Measurements from ENCODE around the gene CALB2.

DNA sequence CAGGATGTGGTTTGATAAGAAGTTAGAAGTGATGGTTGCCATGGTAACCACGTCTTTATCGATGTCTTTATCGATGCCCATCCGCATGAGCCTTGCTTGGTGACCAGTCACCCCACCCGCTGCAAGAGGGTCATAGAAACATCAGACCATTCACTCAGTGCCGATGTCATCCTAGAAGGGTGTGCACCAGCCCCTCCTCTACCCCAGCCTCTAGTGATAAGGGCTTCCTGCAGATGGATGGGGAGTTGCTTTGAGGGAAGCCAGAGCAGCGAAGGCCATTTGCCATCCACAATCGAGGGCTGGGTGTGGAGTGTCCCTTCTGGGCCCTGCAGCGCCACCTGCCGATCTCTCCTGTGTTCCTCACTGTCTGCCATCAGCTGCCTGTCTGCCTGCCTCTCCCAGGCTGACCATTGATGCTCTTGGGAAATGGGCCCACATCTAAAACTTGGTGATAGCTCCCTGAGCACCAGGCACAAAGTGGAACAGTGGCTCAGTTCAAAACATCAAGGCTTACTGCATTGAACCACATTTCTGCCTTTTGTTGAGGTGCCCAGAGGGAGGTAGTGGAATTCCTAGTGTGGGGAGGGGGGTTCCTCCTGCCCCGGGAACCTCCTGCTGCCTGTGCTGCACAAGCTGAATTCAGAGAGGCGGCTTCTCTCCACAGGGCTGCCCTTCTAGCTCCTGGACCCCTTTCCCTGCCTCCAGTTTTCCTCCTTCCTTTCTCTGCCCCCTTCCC is 8.9 kb downstream of the CALB2 start:
- TF ChIP-seq RNF2 (IDR thresholded peaks at IDR 0.05; ENCODE audit: borderline replicate concordance, low read depth): no peak
- TF ChIP-seq, protein P1, sequence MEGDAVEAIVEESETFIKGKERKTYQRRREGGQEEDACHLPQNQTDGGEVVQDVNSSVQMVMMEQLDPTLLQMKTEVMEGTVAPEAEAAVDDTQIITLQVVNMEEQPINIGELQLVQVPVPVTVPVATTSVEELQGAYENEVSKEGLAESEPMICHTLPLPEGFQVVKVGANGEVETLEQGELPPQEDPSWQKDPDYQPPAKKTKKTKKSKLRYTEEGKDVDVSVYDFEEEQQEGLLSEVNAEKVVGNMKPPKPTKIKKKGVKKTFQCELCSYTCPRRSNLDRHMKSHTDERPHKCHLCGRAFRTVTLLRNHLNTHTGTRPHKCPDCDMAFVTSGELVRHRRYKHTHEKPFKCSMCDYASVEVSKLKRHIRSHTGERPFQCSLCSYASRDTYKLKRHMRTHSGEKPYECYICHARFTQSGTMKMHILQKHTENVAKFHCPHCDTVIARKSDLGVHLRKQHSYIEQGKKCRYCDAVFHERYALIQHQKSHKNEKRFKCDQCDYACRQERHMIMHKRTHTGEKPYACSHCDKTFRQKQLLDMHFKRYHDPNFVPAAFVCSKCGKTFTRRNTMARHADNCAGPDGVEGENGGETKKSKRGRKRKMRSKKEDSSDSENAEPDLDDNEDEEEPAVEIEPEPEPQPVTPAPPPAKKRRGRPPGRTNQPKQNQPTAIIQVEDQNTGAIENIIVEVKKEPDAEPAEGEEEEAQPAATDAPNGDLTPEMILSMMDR (IDR thresholded peaks at IDR 0.05): peak; percentile 59
- TF ChIP-seq PHF8 (IDR thresholded peaks at IDR 0.05; ENCODE audit: borderline replicate concordance, low read depth): no peak
- no peak for TF ChIP-seq MAZ (IDR thresholded peaks at IDR 0.05; ENCODE audit: borderline replicate concordance, low read depth, low read length)
- TF ChIP-seq, protein P2, sequence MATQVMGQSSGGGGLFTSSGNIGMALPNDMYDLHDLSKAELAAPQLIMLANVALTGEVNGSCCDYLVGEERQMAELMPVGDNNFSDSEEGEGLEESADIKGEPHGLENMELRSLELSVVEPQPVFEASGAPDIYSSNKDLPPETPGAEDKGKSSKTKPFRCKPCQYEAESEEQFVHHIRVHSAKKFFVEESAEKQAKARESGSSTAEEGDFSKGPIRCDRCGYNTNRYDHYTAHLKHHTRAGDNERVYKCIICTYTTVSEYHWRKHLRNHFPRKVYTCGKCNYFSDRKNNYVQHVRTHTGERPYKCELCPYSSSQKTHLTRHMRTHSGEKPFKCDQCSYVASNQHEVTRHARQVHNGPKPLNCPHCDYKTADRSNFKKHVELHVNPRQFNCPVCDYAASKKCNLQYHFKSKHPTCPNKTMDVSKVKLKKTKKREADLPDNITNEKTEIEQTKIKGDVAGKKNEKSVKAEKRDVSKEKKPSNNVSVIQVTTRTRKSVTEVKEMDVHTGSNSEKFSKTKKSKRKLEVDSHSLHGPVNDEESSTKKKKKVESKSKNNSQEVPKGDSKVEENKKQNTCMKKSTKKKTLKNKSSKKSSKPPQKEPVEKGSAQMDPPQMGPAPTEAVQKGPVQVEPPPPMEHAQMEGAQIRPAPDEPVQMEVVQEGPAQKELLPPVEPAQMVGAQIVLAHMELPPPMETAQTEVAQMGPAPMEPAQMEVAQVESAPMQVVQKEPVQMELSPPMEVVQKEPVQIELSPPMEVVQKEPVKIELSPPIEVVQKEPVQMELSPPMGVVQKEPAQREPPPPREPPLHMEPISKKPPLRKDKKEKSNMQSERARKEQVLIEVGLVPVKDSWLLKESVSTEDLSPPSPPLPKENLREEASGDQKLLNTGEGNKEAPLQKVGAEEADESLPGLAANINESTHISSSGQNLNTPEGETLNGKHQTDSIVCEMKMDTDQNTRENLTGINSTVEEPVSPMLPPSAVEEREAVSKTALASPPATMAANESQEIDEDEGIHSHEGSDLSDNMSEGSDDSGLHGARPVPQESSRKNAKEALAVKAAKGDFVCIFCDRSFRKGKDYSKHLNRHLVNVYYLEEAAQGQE (IDR thresholded peaks at IDR 0.05): no peak
- TF ChIP-seq, protein P3, sequence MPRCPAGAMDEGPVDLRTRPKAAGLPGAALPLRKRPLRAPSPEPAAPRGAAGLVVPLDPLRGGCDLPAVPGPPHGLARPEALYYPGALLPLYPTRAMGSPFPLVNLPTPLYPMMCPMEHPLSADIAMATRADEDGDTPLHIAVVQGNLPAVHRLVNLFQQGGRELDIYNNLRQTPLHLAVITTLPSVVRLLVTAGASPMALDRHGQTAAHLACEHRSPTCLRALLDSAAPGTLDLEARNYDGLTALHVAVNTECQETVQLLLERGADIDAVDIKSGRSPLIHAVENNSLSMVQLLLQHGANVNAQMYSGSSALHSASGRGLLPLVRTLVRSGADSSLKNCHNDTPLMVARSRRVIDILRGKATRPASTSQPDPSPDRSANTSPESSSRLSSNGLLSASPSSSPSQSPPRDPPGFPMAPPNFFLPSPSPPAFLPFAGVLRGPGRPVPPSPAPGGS (IDR thresholded peaks at IDR 0.05): no peak
